ENCODE measurements around the gene ADAMTSL3.

Gene ADAMTSL3

GRCh38 chr15:83610901-83611685, 42.8 kb upstream of the ADAMTSL3 start:
- H3K9ac ChIP-seq: no peak overlapping the region
- no peaks in the 10 kb centered on the region for H3K9me3 ChIP-seq (ENCODE audit: control insufficient read depth, low read length)
- H3K4me1 ChIP-seq: no peaks in the 10 kb centered on the region
- no peak overlapping the region for H3K27ac ChIP-seq
- H3K36me3 ChIP-seq (ENCODE audit: control insufficient read depth, insufficient read depth, low read length): no peaks in the 10 kb centered on the region
- no peak overlapping the region for H3K4me3 ChIP-seq (ENCODE audit: low read depth, low read length)
- H2AFZ ChIP-seq: no peak overlapping the region
- H3K27me3 ChIP-seq (ENCODE audit: control insufficient read depth, insufficient read depth, low read length): no peaks in the 10 kb centered on the region
- TF ChIP-seq, protein P1, sequence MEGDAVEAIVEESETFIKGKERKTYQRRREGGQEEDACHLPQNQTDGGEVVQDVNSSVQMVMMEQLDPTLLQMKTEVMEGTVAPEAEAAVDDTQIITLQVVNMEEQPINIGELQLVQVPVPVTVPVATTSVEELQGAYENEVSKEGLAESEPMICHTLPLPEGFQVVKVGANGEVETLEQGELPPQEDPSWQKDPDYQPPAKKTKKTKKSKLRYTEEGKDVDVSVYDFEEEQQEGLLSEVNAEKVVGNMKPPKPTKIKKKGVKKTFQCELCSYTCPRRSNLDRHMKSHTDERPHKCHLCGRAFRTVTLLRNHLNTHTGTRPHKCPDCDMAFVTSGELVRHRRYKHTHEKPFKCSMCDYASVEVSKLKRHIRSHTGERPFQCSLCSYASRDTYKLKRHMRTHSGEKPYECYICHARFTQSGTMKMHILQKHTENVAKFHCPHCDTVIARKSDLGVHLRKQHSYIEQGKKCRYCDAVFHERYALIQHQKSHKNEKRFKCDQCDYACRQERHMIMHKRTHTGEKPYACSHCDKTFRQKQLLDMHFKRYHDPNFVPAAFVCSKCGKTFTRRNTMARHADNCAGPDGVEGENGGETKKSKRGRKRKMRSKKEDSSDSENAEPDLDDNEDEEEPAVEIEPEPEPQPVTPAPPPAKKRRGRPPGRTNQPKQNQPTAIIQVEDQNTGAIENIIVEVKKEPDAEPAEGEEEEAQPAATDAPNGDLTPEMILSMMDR (IDR thresholded peaks at IDR 0.05): no peak
- H3K4me2 ChIP-seq (ENCODE audit: low read length): no peak overlapping the region
- no peaks in the 10 kb centered on the region for H3K79me2 ChIP-seq

DNA sequence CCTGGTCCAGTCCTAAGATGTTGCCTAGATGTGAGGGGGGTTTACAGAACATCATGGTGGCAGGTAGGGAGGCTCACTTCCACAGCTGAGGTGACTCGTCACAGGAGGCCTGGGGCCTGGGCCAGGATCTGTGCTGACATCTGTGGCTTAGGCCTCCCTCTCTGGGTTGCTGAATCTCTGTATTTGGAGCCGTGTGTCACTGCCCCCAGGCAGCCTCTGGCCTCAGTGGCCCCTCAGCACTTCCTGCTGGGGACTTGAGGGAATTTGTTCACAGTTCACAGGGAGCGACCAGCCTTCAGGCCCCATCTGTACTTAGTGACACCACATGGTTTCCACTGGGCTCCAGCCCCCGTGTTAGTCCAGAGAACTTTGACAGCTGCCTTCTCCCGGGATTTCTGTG, 41.7 kb upstream of the ADAMTSL3 start:
- Histone ChIP-seq H3K4me1 (no peaks in the 10 kb centered on the region), H3K9ac (no peak overlapping the region), H3K4me2 (ENCODE audit: low read length) (no peak overlapping the region), H3K79me2 (no peaks in the 10 kb centered on the region), H3K4me3 (ENCODE audit: low read depth, low read length) (no peak overlapping the region), H3K27me3 (ENCODE audit: control insufficient read depth, insufficient read depth, low read length) (no peaks in the 10 kb centered on the region), H3K27ac (no peak overlapping the region), H2AFZ (no peak overlapping the region), H3K9me3 (ENCODE audit: control insufficient read depth, low read length) (no peaks in the 10 kb centered on the region), H3K36me3 (ENCODE audit: control insufficient read depth, insufficient read depth, low read length) (no peaks in the 10 kb centered on the region)
- TF ChIP-seq, protein P1 (IDR thresholded peaks at IDR 0.05): no peak

- H2AFZ ChIP-seq: no peak overlapping the region
- H3K4me1 ChIP-seq: no peaks in the 10 kb centered on the region
- TF ChIP-seq, protein P1 (IDR thresholded peaks at IDR 0.05): no peak
- H3K9me3 ChIP-seq (ENCODE audit: control insufficient read depth, low read length): no peaks in the 10 kb centered on the region
- H3K4me2 ChIP-seq (ENCODE audit: low read length): no peak overlapping the region
- H3K36me3 ChIP-seq (ENCODE audit: control insufficient read depth, insufficient read depth, low read length): no peaks in the 10 kb centered on the region
- H3K79me2 ChIP-seq: no peaks in the 10 kb centered on the region
- no peak overlapping the region for H3K27ac ChIP-seq
- no peaks in the 10 kb centered on the region for H3K27me3 ChIP-seq (ENCODE audit: control insufficient read depth, insufficient read depth, low read length)
- H3K4me3 ChIP-seq (ENCODE audit: low read depth, low read length): no peak overlapping the region
- H3K9ac ChIP-seq: no peak overlapping the region
Measured at GRCh38 chr15:83612898-83613635, 40.9 kb upstream of the ADAMTSL3 start.

DNA sequence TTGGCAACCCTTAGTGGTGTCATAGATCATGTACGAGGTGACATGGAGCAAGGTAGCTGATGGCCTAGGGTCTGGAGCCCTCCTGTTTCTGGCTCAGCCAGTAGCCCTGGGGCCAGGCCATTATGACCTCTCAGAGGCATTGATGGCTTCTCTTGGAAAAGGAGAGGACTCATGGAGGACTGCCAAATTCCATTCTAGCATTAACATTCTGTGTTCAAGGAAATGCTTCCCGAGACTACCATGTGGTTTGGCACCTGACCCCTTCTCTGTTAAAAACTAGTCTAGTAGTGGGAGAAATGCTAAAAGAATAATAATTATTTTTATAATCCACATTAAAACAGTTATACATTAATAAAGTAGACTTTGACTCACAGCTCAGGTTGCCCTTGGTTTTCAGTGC, 40.2 kb upstream of the ADAMTSL3 start:
- H3K27me3 ChIP-seq (ENCODE audit: control insufficient read depth, insufficient read depth, low read length): no peaks in the 10 kb centered on the region
- H3K4me2 ChIP-seq (ENCODE audit: low read length): no peak overlapping the region
- no peak overlapping the region for H3K27ac ChIP-seq
- TF ChIP-seq, protein P1 (IDR thresholded peaks at IDR 0.05): no peak
- no peaks in the 10 kb centered on the region for H3K4me1 ChIP-seq
- H3K9me3 ChIP-seq (ENCODE audit: control insufficient read depth, low read length): no peaks in the 10 kb centered on the region
- H3K36me3 ChIP-seq (ENCODE audit: control insufficient read depth, insufficient read depth, low read length): no peaks in the 10 kb centered on the region
- no peaks in the 10 kb centered on the region for H3K79me2 ChIP-seq
- no peak overlapping the region for H3K4me3 ChIP-seq (ENCODE audit: low read depth, low read length)
- no peak overlapping the region for H3K9ac ChIP-seq
- no peak overlapping the region for H2AFZ ChIP-seq
